HG03103 (cell line): ENCODE results near the gene NELL2.
"Not testable (repeated sequence)": the region's sequence is repeated elsewhere in the genome, so short reads cannot be mapped to it uniquely, and the experiment has no call there.

Experiments used
- ATAC-seq: cut with Tn5 transposase; IDR thresholded peaks from one replicate; pipeline ENCODE4 v1.9.1; 2021; ENCODE audit warnings: low read depth; ENCODE audit not compliant: unreplicated experiment

Gene NELL2

GRCh38 chr12:44703182-44703910, 172.8 kb downstream of the NELL2 start:
- ATAC-seq: no peak

GRCh38 chr12:44697511-44697910, 178.6 kb downstream of the NELL2 start:
- ATAC-seq: no peak

- ATAC-seq: no peak
These were observed 179.6 kb downstream of the NELL2 start for GRCh38 chr12:44696542-44696941.

- ATAC-seq: no peak
These were observed 182.1 kb downstream of the NELL2 start for GRCh38 chr12:44694017-44694416.

GRCh38 chr12:44689587-44689986, 186.5 kb downstream of the NELL2 start:
- ATAC-seq: no peak

- ATAC-seq: not testable (repeated sequence)
These were observed 189.2 kb downstream of the NELL2 start for GRCh38 chr12:44686821-44687432.

- no peak for ATAC-seq
These were observed 198.4 kb downstream of the NELL2 start for GRCh38 chr12:44677724-44678123.

GRCh38 chr12:44674875-44675274, 201.2 kb downstream of the NELL2 start:
- ATAC-seq: no peak

- no peak for ATAC-seq
These were observed 202.3 kb downstream of the NELL2 start for GRCh38 chr12:44673811-44674210.

GRCh38 chr12:44672042-44672441, 204.1 kb downstream of the NELL2 start:
- ATAC-seq: no peak

- ATAC-seq: no peak
These were observed 207.7 kb downstream of the NELL2 start for GRCh38 chr12:44668443-44668842.

- no peak for ATAC-seq
These were observed 208.7 kb downstream of the NELL2 start for GRCh38 chr12:44667461-44667860.

GRCh38 chr12:44663291-44663690, 212.8 kb downstream of the NELL2 start:
- ATAC-seq: no peak

GRCh38 chr12:44655846-44656245, 220.3 kb downstream of the NELL2 start:
- ATAC-seq: no peak

GRCh38 chr12:44654646-44655639, 221.2 kb downstream of the NELL2 start:
- ATAC-seq: no peak

GRCh38 chr12:44653861-44654527, 222.1 kb downstream of the NELL2 start:
- no peak for ATAC-seq

- ATAC-seq: no peak
These were observed 226.4 kb downstream of the NELL2 start for GRCh38 chr12:44649693-44650092.

- no peak for ATAC-seq
These were observed 228.0 kb downstream of the NELL2 start for GRCh38 chr12:44647917-44648690.

- ATAC-seq: no peak
These were observed 235.5 kb downstream of the NELL2 start for GRCh38 chr12:44640427-44641190.
